SK-N-SH treated with all-trans-retinoic acid at 6 μM for 48 hours (cell line): ENCODE measurements around the gene COL4A1.

Source experiments
- ATAC-seq: fragments of 200-7000 bp; cut with Tn5 transposase; 3 replicates; pipeline ENCODE4 v1.9.1; 2020; ENCODE audit warnings: mild to moderate bottlenecking, moderate library complexity
- ARNTL ChIP-seq: fragments of 450-650 bp; formaldehyde crosslinking; IDR thresholded peaks from 2 replicates; pipeline ENCODE4 v1.5.0; 2020; ENCODE audit warnings: low read depth, mild to moderate bottlenecking, moderate library complexity, borderline replicate concordance
- BACH2 ChIP-seq: fragments of 250-450 bp; sonication (Bioruptor Pico); IDR thresholded peaks from 2 replicates; pipeline ENCODE4 v1.9.0; 2021; ENCODE audit warnings: mild to moderate bottlenecking, borderline replicate concordance
- CSDC2 ChIP-seq: fragments of 250-450 bp; sonication (Bioruptor Pico); IDR thresholded peaks from 2 replicates; pipeline ENCODE4 v1.5.0; 2020; ENCODE audit warnings: mild to moderate bottlenecking, moderate library complexity
- ESRRG ChIP-seq: fragments of 250-450 bp; sonication (Bioruptor Pico); IDR thresholded peaks from 2 replicates; pipeline ENCODE4 v1.6.1; 2021; ENCODE audit warnings: mild to moderate bottlenecking
- GLIS3 ChIP-seq: fragments of 250-450 bp; sonication (Bioruptor Pico); IDR thresholded peaks from 2 replicates; pipeline ENCODE4 v1.5.0; 2020; ENCODE audit warnings: mild to moderate bottlenecking, moderate library complexity
- ISL1 ChIP-seq: fragments of 250-450 bp; sonication (Bioruptor Pico); IDR thresholded peaks from 2 replicates; pipeline ENCODE4 v2.1.2; 2022; ENCODE audit warnings: mild to moderate bottlenecking, moderate library complexity
- OSR1 ChIP-seq: fragments of 250-450 bp; sonication (Bioruptor Pico); IDR thresholded peaks from 2 replicates; pipeline ENCODE4 v1.8.0; 2022; ENCODE audit warnings: moderate library complexity, mild to moderate bottlenecking, inconsistent platforms
- PPARA ChIP-seq: fragments of 250-450 bp; sonication (Bioruptor Pico); IDR thresholded peaks from 2 replicates; pipeline ENCODE4 v1.5.0; 2020; ENCODE audit warnings: mild to moderate bottlenecking, borderline replicate concordance
- SNAI2 ChIP-seq: fragments of 250-450 bp; sonication (Bioruptor Pico); IDR thresholded peaks from 2 replicates; pipeline ENCODE4 v1.5.0; 2020; ENCODE audit warnings: mild to moderate bottlenecking, moderate library complexity
- TCF4 ChIP-seq: fragments of 250-450 bp; sonication (Bioruptor Pico); IDR thresholded peaks from 2 replicates; pipeline ENCODE4 v1.8.0; 2021; ENCODE audit warnings: mild to moderate bottlenecking, moderate library complexity, borderline replicate concordance
- TSHZ2 ChIP-seq: fragments of 250-450 bp; sonication (Bioruptor Pico); IDR thresholded peaks from 2 replicates; pipeline ENCODE4 v1.5.0; 2020; ENCODE audit warnings: mild to moderate bottlenecking, moderate library complexity
- ZC3H10 ChIP-seq: fragments of 250-450 bp; sonication (Bioruptor Pico); IDR thresholded peaks from 2 replicates; pipeline ENCODE4 v1.5.1; 2021; ENCODE audit warnings: mild to moderate bottlenecking, moderate library complexity
- ZFP3 ChIP-seq: fragments of 250-450 bp; sonication (Bioruptor Pico); IDR thresholded peaks from 2 replicates; pipeline ENCODE4 v1.5.0; 2020; ENCODE audit warnings: mild to moderate bottlenecking, moderate library complexity
- ZFP30 ChIP-seq: fragments of 450-650 bp; formaldehyde crosslinking; IDR thresholded peaks from 2 replicates; pipeline ENCODE4 v1.5.0; 2022; ENCODE audit warnings: mild to moderate bottlenecking, moderate library complexity
- ZNF565 ChIP-seq: fragments of 450-650 bp; formaldehyde crosslinking; conservative IDR thresholded peaks from 2 replicates; pipeline ENCODE4 v1.5.0; 2020; ENCODE audit warnings: low read depth, mild to moderate bottlenecking, moderate library complexity
- ZNF70 ChIP-seq: fragments of 450-650 bp; formaldehyde crosslinking; IDR thresholded peaks from 2 replicates; pipeline ENCODE4 v1.5.0; 2020; ENCODE audit warnings: mild to moderate bottlenecking, moderate library complexity
- ZNF8 ChIP-seq: fragments of 450-650 bp; formaldehyde crosslinking; IDR thresholded peaks from 2 replicates; pipeline ENCODE4 v1.5.0; 2020; ENCODE audit warnings: mild to moderate bottlenecking, moderate library complexity
- TF ChIP-seq, protein P1 (sequence below): fragments of 250-450 bp; sonication (Bioruptor Pico); IDR thresholded peaks from 2 replicates; pipeline ENCODE4 v1.5.1; 2020; ENCODE audit warnings: low read depth, mild to moderate bottlenecking, moderate library complexity
- TF ChIP-seq, protein P2 (sequence below): fragments of 250-450 bp; sonication (Bioruptor Pico); IDR thresholded peaks from 2 replicates; pipeline ENCODE4 v1.8.0; 2020; ENCODE audit warnings: mild to moderate bottlenecking, moderate library complexity, borderline replicate concordance
- TF ChIP-seq, protein P3 (sequence below): fragments of 250-450 bp; sonication (Bioruptor Pico); IDR thresholded peaks from 2 replicates; pipeline ENCODE4 v1.5.1; 2021; ENCODE audit warnings: mild to moderate bottlenecking, moderate library complexity

The COL4A1 gene

DNA sequence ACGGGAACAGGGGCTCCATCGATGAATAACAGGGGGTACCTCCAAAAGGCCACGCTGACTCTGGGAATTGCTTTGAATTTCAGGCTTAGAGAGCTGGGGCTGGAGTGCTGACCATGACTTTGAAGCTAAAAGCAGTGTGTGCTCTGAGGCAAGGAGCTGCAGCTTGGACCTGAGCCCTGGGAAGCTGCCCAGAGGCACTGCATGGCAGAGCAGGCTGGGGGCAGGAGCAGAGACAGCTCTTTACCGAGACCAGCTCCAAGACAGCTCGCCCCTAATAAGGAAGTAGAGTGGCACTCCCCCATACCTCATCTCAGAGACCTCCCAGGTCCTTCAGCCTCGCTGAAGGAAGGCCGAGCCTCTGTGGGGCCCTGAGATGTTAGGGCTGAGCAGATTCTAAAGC, 200.2 kb downstream of the COL4A1 start:
- peak; percentile 24 for ATAC-seq
- TF ChIP-seq TSHZ2 (CRISPR knock-in tag) (no peak), CSDC2 (CRISPR knock-in tag) (no peak), OSR1 (no peak), ZNF70 (CRISPR knock-in tag) (no peak), BACH2 (no peak), ZFP3 (CRISPR knock-in tag) (no peak), TCF4 (CRISPR knock-in tag) (no peak), ESRRG (no peak), PPARA (no peak), ARNTL (CRISPR knock-in tag) (no peak), GLIS3 (CRISPR knock-in tag) (no peak), ZC3H10 (CRISPR knock-in tag) (no peak), ZNF8 (CRISPR knock-in tag) (no peak), ZFP30 (CRISPR knock-in tag) (no peak), ZNF565 (no peak), ISL1 (no peak), SNAI2 (CRISPR knock-in tag) (no peak)
- TF ChIP-seq, protein P1, sequence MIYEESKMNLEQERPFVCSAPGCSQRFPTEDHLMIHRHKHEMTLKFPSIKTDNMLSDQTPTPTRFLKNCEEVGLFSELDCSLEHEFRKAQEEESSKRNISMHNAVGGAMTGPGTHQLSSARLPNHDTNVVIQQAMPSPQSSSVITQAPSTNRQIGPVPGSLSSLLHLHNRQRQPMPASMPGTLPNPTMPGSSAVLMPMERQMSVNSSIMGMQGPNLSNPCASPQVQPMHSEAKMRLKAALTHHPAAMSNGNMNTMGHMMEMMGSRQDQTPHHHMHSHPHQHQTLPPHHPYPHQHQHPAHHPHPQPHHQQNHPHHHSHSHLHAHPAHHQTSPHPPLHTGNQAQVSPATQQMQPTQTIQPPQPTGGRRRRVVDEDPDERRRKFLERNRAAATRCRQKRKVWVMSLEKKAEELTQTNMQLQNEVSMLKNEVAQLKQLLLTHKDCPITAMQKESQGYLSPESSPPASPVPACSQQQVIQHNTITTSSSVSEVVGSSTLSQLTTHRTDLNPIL (CRISPR knock-in tag) = no peak
- TF ChIP-seq, protein P2, sequence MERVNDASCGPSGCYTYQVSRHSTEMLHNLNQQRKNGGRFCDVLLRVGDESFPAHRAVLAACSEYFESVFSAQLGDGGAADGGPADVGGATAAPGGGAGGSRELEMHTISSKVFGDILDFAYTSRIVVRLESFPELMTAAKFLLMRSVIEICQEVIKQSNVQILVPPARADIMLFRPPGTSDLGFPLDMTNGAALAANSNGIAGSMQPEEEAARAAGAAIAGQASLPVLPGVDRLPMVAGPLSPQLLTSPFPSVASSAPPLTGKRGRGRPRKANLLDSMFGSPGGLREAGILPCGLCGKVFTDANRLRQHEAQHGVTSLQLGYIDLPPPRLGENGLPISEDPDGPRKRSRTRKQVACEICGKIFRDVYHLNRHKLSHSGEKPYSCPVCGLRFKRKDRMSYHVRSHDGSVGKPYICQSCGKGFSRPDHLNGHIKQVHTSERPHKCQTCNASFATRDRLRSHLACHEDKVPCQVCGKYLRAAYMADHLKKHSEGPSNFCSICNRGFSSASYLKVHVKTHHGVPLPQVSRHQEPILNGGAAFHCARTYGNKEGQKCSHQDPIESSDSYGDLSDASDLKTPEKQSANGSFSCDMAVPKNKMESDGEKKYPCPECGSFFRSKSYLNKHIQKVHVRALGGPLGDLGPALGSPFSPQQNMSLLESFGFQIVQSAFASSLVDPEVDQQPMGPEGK (CRISPR knock-in tag) = no peak
- TF ChIP-seq, protein P3, sequence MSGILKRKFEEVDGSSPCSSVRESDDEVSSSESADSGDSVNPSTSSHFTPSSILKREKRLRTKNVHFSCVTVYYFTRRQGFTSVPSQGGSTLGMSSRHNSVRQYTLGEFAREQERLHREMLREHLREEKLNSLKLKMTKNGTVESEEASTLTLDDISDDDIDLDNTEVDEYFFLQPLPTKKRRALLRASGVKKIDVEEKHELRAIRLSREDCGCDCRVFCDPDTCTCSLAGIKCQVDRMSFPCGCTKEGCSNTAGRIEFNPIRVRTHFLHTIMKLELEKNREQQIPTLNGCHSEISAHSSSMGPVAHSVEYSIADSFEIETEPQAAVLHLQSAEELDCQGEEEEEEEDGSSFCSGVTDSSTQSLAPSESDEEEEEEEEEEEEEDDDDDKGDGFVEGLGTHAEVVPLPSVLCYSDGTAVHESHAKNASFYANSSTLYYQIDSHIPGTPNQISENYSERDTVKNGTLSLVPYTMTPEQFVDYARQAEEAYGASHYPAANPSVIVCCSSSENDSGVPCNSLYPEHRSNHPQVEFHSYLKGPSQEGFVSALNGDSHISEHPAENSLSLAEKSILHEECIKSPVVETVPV (CRISPR knock-in tag) = no peak
- TF ChIP-seq, all 23 proteins: peak for 0

GRCh38 chr13:110105136-110105535, 201.8 kb downstream of the COL4A1 start:
- TF ChIP-seq TSHZ2 (CRISPR knock-in tag) = no peak
- TF ChIP-seq, protein P2 (CRISPR knock-in tag) = no peak
- TF ChIP-seq ZNF70 (CRISPR knock-in tag) = no peak
- ATAC-seq = no peak
